ENCODE data around the gene FAM241B.

The FAM241B gene

DNA sequence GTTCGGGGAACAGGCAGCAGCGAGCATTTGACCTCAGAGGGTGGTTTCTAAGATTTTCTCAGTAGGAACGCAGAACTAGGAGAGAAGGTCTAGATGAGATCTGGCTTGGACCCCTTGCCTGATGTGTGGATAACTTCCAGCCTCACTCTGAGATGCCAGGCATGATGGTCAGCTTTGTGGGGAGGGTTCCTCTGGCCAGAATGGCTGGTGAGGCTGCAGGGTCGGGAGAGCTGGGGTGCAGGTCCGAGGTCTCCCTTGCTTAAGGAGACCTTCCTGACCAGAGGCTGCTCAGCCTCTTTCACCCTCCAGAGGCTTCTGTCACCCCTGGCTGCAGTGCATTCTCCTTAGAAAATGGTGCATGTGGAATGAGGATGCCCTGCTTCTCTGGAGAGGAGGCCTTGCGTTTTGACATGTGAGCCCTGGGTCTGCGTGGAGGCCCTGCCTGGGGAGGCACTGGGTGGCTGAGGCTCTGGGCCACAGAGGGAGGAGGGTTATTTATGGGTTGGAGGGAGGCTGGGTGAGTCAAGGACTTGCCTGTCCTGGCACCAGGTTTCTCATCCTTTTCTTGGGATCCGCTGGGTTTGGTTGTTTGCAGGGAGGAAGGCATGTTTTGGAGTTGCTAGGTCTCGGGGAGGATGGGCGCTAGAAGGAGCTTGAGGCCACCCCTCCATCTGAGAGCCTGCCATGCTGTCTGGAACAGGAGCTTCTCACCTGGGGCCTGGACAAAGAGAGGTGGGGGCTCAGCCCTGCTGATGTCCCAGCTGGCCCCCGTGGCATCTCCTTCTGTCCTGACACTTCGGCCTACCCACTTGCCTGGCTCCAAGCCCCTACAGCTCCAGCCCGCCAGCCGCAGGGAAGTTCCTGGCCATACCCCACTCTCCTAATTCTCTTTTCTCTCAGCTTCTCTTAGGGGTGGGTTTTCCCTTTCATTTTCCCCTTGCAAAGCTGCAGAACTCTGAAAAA lies 3.9 kb downstream of the FAM241B start:
- TF ChIP-seq, protein P1, sequence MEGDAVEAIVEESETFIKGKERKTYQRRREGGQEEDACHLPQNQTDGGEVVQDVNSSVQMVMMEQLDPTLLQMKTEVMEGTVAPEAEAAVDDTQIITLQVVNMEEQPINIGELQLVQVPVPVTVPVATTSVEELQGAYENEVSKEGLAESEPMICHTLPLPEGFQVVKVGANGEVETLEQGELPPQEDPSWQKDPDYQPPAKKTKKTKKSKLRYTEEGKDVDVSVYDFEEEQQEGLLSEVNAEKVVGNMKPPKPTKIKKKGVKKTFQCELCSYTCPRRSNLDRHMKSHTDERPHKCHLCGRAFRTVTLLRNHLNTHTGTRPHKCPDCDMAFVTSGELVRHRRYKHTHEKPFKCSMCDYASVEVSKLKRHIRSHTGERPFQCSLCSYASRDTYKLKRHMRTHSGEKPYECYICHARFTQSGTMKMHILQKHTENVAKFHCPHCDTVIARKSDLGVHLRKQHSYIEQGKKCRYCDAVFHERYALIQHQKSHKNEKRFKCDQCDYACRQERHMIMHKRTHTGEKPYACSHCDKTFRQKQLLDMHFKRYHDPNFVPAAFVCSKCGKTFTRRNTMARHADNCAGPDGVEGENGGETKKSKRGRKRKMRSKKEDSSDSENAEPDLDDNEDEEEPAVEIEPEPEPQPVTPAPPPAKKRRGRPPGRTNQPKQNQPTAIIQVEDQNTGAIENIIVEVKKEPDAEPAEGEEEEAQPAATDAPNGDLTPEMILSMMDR (IDR thresholded peaks at IDR 0.05; ENCODE audit: insufficient read depth, missing control alignments) = no peak
- DNase-seq (ENCODE audit: insufficient read length, low spot score) (no peak), FAIRE-seq (no peak)

- TF ChIP-seq, protein P1 (IDR thresholded peaks at IDR 0.05; ENCODE audit: insufficient read depth, missing control alignments) = no peak
- no peak for FAIRE-seq
- DNase-seq (ENCODE audit: insufficient read length, low spot score) = no peak
These were observed 4.8 kb downstream of the FAM241B start for GRCh38 chr10:69634759-69635425.

DNA sequence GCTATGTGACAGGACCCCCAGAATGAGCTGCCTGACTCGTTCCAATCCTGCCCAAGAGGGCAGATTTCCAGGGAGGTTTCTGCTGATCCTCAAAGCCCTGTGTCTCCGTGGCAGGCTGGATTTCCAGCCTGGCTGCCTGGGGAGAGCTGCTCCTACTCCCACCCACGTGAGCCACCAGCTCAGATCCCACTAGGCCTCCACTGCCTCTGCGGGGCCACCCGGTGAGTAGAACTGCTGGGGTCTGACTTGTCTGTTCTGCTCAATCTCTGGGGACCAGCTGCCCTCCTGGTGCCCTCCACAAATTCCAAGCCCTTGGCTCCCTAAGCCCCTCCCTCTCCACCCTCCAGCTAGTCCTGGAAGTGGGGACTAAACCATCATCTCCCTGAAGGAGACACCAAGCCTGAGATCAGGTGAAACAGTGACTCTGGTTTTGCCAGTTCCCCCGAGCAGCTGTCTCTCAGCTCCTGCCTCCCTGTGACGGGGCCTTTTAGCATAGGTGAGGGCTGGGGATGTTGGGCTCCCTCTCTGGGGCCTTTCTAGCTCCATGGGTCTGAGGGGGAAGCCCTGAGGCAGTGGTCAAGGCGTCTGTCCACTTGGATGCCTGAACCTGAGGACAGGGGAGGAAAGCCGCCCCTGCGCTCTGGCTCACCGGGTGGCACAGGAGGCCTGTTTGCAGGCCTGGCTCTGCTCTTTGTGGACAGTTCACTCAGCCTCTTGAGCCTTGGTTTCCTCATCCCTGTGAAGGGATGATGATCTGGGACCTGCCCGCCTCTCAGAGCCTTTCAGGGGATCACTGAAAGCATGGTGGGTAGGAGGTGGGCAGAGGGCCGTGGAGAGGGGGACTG lies 5.6 kb downstream of the FAM241B start:
- TF ChIP-seq, protein P1 (IDR thresholded peaks at IDR 0.05; ENCODE audit: insufficient read depth, missing control alignments) = no peak
- FAIRE-seq (no peak), DNase-seq (ENCODE audit: insufficient read length, low spot score) (no peak)

DNA sequence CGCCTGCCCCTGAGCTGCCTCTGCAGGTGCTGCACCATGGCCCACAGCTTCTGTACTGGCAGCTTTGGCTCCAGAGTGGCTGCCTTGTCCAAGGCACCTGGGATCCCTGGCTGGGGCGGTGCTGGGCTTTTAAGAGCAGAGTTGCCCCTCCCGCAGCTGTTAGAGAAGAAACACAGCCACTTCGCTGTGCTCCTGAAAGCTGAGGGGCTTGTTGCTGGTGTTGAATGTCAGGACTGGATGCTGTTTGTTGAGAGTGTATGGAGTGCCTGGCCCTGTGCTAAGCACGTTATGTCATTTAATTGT lies 6.2 kb downstream of the FAM241B start:
- TF ChIP-seq, protein P1 (IDR thresholded peaks at IDR 0.05; ENCODE audit: insufficient read depth, missing control alignments) = no peak
- DNase-seq (ENCODE audit: insufficient read length, low spot score) = no peak
- no peak for FAIRE-seq

DNA sequence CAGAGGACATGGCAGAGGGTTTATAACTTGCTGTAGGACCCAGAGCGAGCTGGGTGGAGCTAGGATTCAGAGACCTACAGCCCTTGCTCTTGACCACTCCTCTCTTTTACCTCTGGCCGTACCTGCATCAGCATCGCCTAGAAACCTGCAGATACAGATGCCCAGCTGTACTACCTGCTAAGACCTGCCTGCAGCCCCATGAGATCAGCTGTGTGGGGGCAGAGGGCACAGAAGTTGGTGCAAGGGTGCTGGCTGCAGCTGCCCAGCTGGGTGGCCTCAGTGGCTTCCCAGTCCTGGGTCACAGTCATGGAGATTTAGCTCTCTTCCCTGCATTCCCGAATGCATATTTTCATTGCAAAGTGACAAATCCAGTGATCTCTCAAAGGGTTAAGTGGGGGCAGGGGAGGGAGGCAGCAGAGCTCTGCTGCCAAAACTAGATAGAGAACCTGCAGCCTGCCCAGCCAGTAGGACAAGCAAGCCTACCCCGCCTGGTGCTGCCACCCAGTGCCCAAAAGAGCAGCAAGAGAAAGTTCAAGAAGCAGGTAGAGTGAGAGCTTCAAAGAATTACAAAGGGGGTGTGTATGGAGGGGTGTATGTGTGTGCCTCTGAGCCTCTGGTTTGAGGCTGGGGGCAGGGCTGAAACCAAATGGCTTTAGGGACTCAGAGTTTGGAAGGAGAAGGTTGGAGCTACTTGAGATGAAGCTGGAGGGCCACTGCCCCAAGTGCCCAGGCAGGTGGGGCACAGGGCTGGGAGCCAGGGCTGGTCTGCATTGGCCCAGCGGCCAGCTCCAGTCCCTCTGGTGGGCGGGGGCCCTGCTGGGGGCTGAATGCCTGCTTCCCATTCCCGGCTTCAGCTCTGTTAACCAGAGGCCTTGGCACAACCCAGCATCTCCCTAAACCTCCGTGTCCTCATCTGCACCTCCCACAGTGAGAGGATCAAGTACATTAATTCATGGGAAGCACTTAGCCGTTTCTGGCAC lies 6.9 kb downstream of the FAM241B start:
- TF ChIP-seq, protein P1 (IDR thresholded peaks at IDR 0.05; ENCODE audit: insufficient read depth, missing control alignments) = peak; percentile 26
- no peak for DNase-seq (ENCODE audit: insufficient read length, low spot score)
- no peak for FAIRE-seq

GRCh38 chr10:69638642-69639041 lies 8.6 kb downstream of the FAM241B start:
- FAIRE-seq (no peak), DNase-seq (ENCODE audit: insufficient read length, low spot score) (no peak)

More at GRCh38 chr10:69638642-69639041, 8.6 kb downstream of the FAM241B start:
- TF ChIP-seq, protein P1 (IDR thresholded peaks at IDR 0.05; ENCODE audit: insufficient read depth, missing control alignments) = no peak

All from D721Med (cell line).